SU-DHL-6 (cell line): Measurements from ENCODE around the gene SLC41A3.

Source experiments
- H2AFZ ChIP-seq: fragments of 200-600 bp; sonication (generic); 2 replicates; pipeline ENCODE4 v1.6.1; 2014; ENCODE audit warnings: low read depth, mild to moderate bottlenecking, moderate library complexity, mixed read lengths, antibody characterized with exemption, low read length; ENCODE audit not compliant: severe bottlenecking
- H3F3A ChIP-seq: fragments of 200-600 bp; shearing (Covaris generic); 2 replicates; pipeline ENCODE4 v1.6.0; 2016; ENCODE audit warnings: antibody characterized with exemption, mild to moderate bottlenecking; ENCODE audit not compliant: insufficient read depth
- H3K27ac ChIP-seq: fragments of 200-600 bp; sonication (generic); 2 replicates; pipeline ENCODE4 v1.5.1; 2016; ENCODE audit warnings: low read depth, mild to moderate bottlenecking, low read length, moderate library complexity, mixed read lengths
- H3K27me3 ChIP-seq: fragments of 200-600 bp; sonication (generic), shearing (Covaris generic); 2 replicates; pipeline ENCODE4 v1.6.0; 2014; ENCODE audit warnings: mild to moderate bottlenecking, low read length
- H3K36me3 ChIP-seq: fragments of 200-600 bp; sonication (generic); 2 replicates; pipeline ENCODE4 v1.6.1; 2014; ENCODE audit warnings: mild to moderate bottlenecking, low read length, mixed read lengths
- H3K4me2 ChIP-seq: fragments of 300-600, 200-600 bp; shearing (Covaris generic), sonication (generic); 2 replicates; pipeline ENCODE4 v1.6.0; 2014; ENCODE audit warnings: low read length, low read depth, mild to moderate bottlenecking; ENCODE audit not compliant: poor library complexity, severe bottlenecking
- H3K4me3 ChIP-seq: fragments of 200-600 bp; sonication (generic); 2 replicates; pipeline ENCODE4 v1.5.1; 2014; ENCODE audit warnings: antibody characterized with exemption, low read length, mild to moderate bottlenecking, mixed read lengths; ENCODE audit not compliant: insufficient read depth, poor library complexity, severe bottlenecking
- H3K79me2 ChIP-seq: fragments of 200-600 bp; sonication (generic); 2 replicates; pipeline ENCODE4 v1.6.1; 2014; ENCODE audit warnings: mild to moderate bottlenecking, low read length, moderate library complexity; ENCODE audit not compliant: insufficient read depth
- H3K9ac ChIP-seq: fragments of 200-600 bp; sonication (generic); 2 replicates; pipeline ENCODE4 v1.7.0; 2014; ENCODE audit warnings: mild to moderate bottlenecking, low read length
- H3K9me2 ChIP-seq: fragments of 200-600 bp; sonication (generic); replicated peaks from 2 replicates; pipeline ENCODE4 v1.6.1; 2014; ENCODE audit warnings: low read length; ENCODE audit not compliant: insufficient read depth
- H3K9me3 ChIP-seq: fragments of 200-600 bp; sonication (generic); 2 replicates; pipeline ENCODE4 v1.6.1; 2014; ENCODE audit warnings: low read length, mixed read lengths; ENCODE audit not compliant: insufficient read depth
- H4K20me1 ChIP-seq: fragments of 200-600 bp; sonication (generic); 2 replicates; pipeline ENCODE4 v1.6.1; 2014; ENCODE audit warnings: low read depth, mild to moderate bottlenecking, antibody characterized with exemption, low read length, moderate library complexity, mixed read lengths
- CTCF ChIP-seq: fragments of 200-600 bp; sonication (generic); IDR thresholded peaks from one replicate; pipeline ENCODE4 v1.5.1; 2017; ENCODE audit warnings: antibody characterized with exemption, mild to moderate bottlenecking, low read length, moderate library complexity; ENCODE audit not compliant: insufficient read depth, poor library complexity, severe bottlenecking
- EZH2phosphoT487 ChIP-seq: fragments of 200-600 bp; sonication (generic), shearing (Covaris generic); conservative IDR thresholded peaks from 2 replicates; pipeline ENCODE4 v1.6.1; 2018; ENCODE audit warnings: mild to moderate bottlenecking, antibody characterized with exemption, low read length, moderate library complexity, mixed read lengths

SLC41A3 gene

DNA sequence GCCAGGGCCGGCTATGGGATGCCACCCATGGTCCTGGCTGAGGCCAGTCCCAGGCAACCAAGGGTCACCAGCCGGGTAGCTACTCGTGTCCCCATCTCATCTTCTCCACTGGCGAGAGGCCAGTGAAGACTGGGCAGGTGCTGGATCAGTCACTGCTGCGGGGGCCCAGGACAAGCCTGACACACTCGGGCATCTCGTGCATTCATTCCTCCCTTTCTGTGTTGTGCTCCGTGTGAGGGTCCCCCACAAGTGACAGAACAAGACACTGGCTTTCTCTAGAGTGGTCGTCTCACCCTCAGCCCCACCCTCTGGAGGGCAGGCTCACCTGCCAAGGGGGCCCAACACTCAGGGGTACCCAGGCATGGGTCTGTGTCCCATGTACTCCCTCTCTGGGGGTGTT, 66.6 kb downstream of the SLC41A3 start:
- TF ChIP-seq CTCF (no peak), EZH2phosphoT487 (no peak)
- H3F3A ChIP-seq, result no peaks in the 10 kb centered on the region
- no peak overlapping the region for H3K4me3 ChIP-seq

DNA sequence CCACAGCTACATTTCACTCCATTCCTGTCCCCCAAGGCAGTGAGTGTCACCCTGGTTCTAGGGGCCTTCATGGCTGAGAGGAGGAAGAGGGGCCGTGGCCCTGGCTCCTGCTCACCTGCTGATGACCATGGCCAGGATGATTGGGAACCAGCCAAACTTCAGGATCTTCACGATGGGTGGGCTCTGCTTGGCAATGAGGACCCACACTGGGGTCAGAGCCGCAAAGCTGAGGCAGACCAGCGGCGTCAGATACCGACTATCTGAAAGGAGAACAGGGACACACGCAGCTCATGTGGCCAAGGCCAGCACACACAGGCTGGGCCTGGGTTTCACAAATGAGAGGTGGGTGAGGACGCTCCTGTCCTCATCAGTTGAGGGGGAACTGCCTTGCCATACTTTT, 67.3 kb downstream of the SLC41A3 start:
- H3K9me3 ChIP-seq, result no peaks in the 10 kb centered on the region
- TF ChIP-seq CTCF, result no peak
- no peak for TF ChIP-seq EZH2phosphoT487
- H3F3A ChIP-seq, result no peaks in the 10 kb centered on the region
- no peaks in the 10 kb centered on the region for H3K79me2 ChIP-seq
- H3K27me3 ChIP-seq, result no peaks in the 10 kb centered on the region
- no peak overlapping the region for H3K9ac ChIP-seq
- no peaks in the 10 kb centered on the region for H3K36me3 ChIP-seq
- no peak overlapping the region for H3K4me2 ChIP-seq
- H3K4me3 ChIP-seq, result no peak overlapping the region
- no peak overlapping the region for H2AFZ ChIP-seq
- H3K9me2 ChIP-seq, result no peaks in the 10 kb centered on the region
- H4K20me1 ChIP-seq, result no peaks in the 10 kb centered on the region
- H3K27ac ChIP-seq, result no peak overlapping the region

More for the DNA sequence above, 66.6 kb downstream of the SLC41A3 start:
- Histone ChIP-seq H3K27me3 (no peaks in the 10 kb centered on the region), H3K9me2 (no peaks in the 10 kb centered on the region), H2AFZ (no peak overlapping the region), H3K27ac (no peak overlapping the region), H4K20me1 (no peaks in the 10 kb centered on the region), H3K9me3 (no peaks in the 10 kb centered on the region), H3K4me2 (no peak overlapping the region), H3K9ac (no peak overlapping the region), H3K36me3 (no peaks in the 10 kb centered on the region), H3K79me2 (no peaks in the 10 kb centered on the region)

DNA sequence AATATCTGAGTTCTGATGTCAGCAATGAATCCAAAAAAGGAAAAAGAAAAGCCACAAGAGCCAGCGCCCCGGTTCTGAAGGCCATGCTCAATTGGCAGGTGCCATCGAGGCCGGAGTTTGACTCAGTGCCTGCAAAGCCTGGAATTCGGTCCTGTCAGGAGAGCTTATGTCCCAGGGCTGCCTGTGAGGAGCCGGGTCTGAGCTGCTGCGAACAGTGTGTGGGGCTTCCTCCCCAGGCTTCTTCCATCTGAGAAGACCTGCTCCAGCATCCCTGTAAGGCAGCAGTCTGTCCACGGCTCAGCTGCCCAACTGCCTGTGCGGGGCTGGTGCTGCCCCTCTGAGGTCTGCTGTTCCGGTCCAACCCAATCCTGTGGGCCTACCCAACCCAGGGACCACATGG, 68.8 kb downstream of the SLC41A3 start:
- no peaks in the 10 kb centered on the region for H3K27me3 ChIP-seq
- H3K9ac ChIP-seq, result no peak overlapping the region
- H3K27ac ChIP-seq, result no peak overlapping the region
- H3K79me2 ChIP-seq, result no peaks in the 10 kb centered on the region
- no peak overlapping the region for H3K4me3 ChIP-seq
- no peaks in the 10 kb centered on the region for H4K20me1 ChIP-seq
- no peaks in the 10 kb centered on the region for H3K9me2 ChIP-seq
- no peaks in the 10 kb centered on the region for H3K36me3 ChIP-seq
- H3F3A ChIP-seq, result no peaks in the 10 kb centered on the region
- H2AFZ ChIP-seq, result no peak overlapping the region
- no peak overlapping the region for H3K4me2 ChIP-seq
- no peaks in the 10 kb centered on the region for H3K9me3 ChIP-seq
- TF ChIP-seq EZH2phosphoT487 (no peak), CTCF (no peak)

GRCh38 chr3:126014252-126014651, 69.7 kb downstream of the SLC41A3 start:
- no peak overlapping the region for H3K4me3 ChIP-seq
- no peaks in the 10 kb centered on the region for H4K20me1 ChIP-seq
- no peak overlapping the region for H3K9ac ChIP-seq
- no peaks in the 10 kb centered on the region for H3K79me2 ChIP-seq
- H3K27me3 ChIP-seq, result no peaks in the 10 kb centered on the region
- H3K4me2 ChIP-seq, result no peak overlapping the region
- TF ChIP-seq CTCF (no peak), EZH2phosphoT487 (no peak)
- no peak overlapping the region for H2AFZ ChIP-seq
- H3K9me2 ChIP-seq, result no peaks in the 10 kb centered on the region
- H3K27ac ChIP-seq, result no peak overlapping the region
- H3K36me3 ChIP-seq, result no peaks in the 10 kb centered on the region
- H3K9me3 ChIP-seq, result no peaks in the 10 kb centered on the region
- H3F3A ChIP-seq, result no peaks in the 10 kb centered on the region
